HepG2 (cell line): Measurements from ENCODE around the gene NKD1. TPM values are rescaled to one million over a fixed set of nuclear protein-coding genes. Genes with fewer than 3 reads are reported as not detected.

Experiments
- BCL6 ChIP-seq: IDR thresholded peaks from 2 replicates; pipeline ENCODE4 v1.6.1; 2016; ENCODE audit warnings: missing genetic modification reagents, missing compliant biosample characterization
- CHD4 ChIP-seq: fragments of 200-600 bp; sonication (generic); IDR thresholded peaks from 2 replicates; pipeline ENCODE4 v1.7.0; 2017; ENCODE audit warnings: mild to moderate bottlenecking, low read length, borderline replicate concordance
- HOXA7 ChIP-seq: sonication (generic); formaldehyde crosslinking; IDR thresholded peaks from 2 replicates; pipeline ENCODE4 v1.8.1; 2022; ENCODE audit warnings: mild to moderate bottlenecking, missing genetic modification reagents, moderate library complexity
- MYC ChIP-seq: sonication (generic); formaldehyde crosslinking; IDR thresholded peaks from 2 replicates; pipeline ENCODE4 v1.9.0; 2021; ENCODE audit warnings: missing genetic modification reagents, borderline replicate concordance
- NFE2 ChIP-seq: sonication (generic); formaldehyde crosslinking; IDR thresholded peaks from 2 replicates; pipeline ENCODE4 v1.4.0; 2020; ENCODE audit warnings: missing genetic modification reagents
- NR2C2 ChIP-seq: sonication (generic); formaldehyde crosslinking; IDR thresholded peaks from 2 replicates; pipeline ENCODE4 v1.4.0; 2020; ENCODE audit warnings: missing genetic modification reagents, mild to moderate bottlenecking, moderate library complexity, borderline replicate concordance
- ZNF292 ChIP-seq: sonication (generic); formaldehyde crosslinking; IDR thresholded peaks from 2 replicates; pipeline ENCODE4 v1.8.1; 2022; ENCODE audit warnings: mild to moderate bottlenecking, low read depth, missing genetic modification reagents, borderline replicate concordance
- ZNF326 ChIP-seq: sonication (generic); formaldehyde crosslinking; IDR thresholded peaks from 2 replicates; pipeline ENCODE4 v1.4.0; 2020; ENCODE audit warnings: missing genetic modification reagents, borderline replicate concordance
- ZNF383 ChIP-seq: sonication (generic); formaldehyde crosslinking; IDR thresholded peaks from 2 replicates; pipeline ENCODE4 v1.4.0; 2020; ENCODE audit warnings: missing genetic modification reagents, mild to moderate bottlenecking, borderline replicate concordance
- ZNF430 ChIP-seq: sonication (generic); formaldehyde crosslinking; IDR thresholded peaks from 2 replicates; pipeline ENCODE4 v1.9.0; 2021; ENCODE audit warnings: mild to moderate bottlenecking, missing genetic modification reagents
- ZNF644 ChIP-seq: IDR thresholded peaks from 2 replicates; pipeline ENCODE4 v1.6.1; 2016; ENCODE audit warnings: low read depth
- ZNF7 ChIP-seq: IDR thresholded peaks from 2 replicates; pipeline ENCODE4 v1.6.1; 2016; ENCODE audit warnings: missing biosample characterization, missing genetic modification reagents
- ZNF781 ChIP-seq: sonication (generic); formaldehyde crosslinking; IDR thresholded peaks from 2 replicates; pipeline ENCODE4 v1.5.1; 2020; ENCODE audit warnings: borderline replicate concordance, mild to moderate bottlenecking, missing genetic modification reagents; ENCODE audit errors: not compliant biosample characterization
- polyA plus RNA-seq, 8 experiments: library from polyadenylated mRNA; depleted of rRNA in 3 of 8; stranded (reverse) in 7 of 8; unstranded in 1 of 8; fragments of >200 nt; fragmentation: Illumina TruSeq in 4 of 8; extraction: Trizol in 4 of 8; gene quantifications; 2 replicates each; pipeline versions ENCODE4 v1.2.1 to v1.2.3, GENCODE V29; 2011 to 2016; ENCODE audit warnings: low read depth in 4 of 8, missing spikeins in 1 of 8, mixed read lengths in 1 of 8; ENCODE audit not compliant: insufficient read depth in 1 of 8
- total RNA-seq, 5 experiments: library from RNA; depleted of rRNA; stranded (reverse); fragments of >200 nt; fragmentation: Illumina TruSeq; extraction: Trizol; gene quantifications; 2 replicates each; pipeline ENCODE4 v1.2.3, GENCODE V29; 2016; ENCODE audit warnings: low read depth in 1 of 5
- TF ChIP-seq, protein P1 (sequence below): sonication (generic); formaldehyde crosslinking; IDR thresholded peaks from 2 replicates; pipeline ENCODE4 v1.5.0; 2020; ENCODE audit warnings: mild to moderate bottlenecking, missing genetic modification reagents, borderline replicate concordance
- TF ChIP-seq, protein P2 (sequence below): IDR thresholded peaks from 2 replicates; pipeline ENCODE4 v1.6.1; 2016; ENCODE audit warnings: missing genetic modification reagents, missing compliant biosample characterization
- TF ChIP-seq, protein P3 (sequence below): sonication (generic); formaldehyde crosslinking; IDR thresholded peaks from 2 replicates; pipeline ENCODE4 v1.8.1; 2023; ENCODE audit warnings: mild to moderate bottlenecking, inconsistent platforms, moderate library complexity, missing genetic modification reagents, borderline replicate concordance
- TF ChIP-seq, protein P4 (sequence below): sonication (generic); formaldehyde crosslinking; IDR thresholded peaks from 2 replicates; pipeline ENCODE4 v1.5.0; 2020; ENCODE audit warnings: mild to moderate bottlenecking, low read depth, missing genetic modification reagents, borderline replicate concordance
- TF ChIP-seq, protein P5 (sequence below): sonication (generic); formaldehyde crosslinking; IDR thresholded peaks from 2 replicates; pipeline ENCODE4 v1.5.1; 2020; ENCODE audit warnings: mild to moderate bottlenecking, missing genetic modification reagents, borderline replicate concordance
- TF ChIP-seq, protein P6 (sequence below): sonication (generic); formaldehyde crosslinking; IDR thresholded peaks from 2 replicates; pipeline ENCODE4 v1.5.0; 2020; ENCODE audit warnings: missing genetic modification reagents

Gene NKD1
- total and polyA plus RNA-seq, 2 of the 13 experiments (the other 11 are each of a cell fraction or from before 2014, with no cell fraction given) = 70.4 to 121 TPM

DNA sequence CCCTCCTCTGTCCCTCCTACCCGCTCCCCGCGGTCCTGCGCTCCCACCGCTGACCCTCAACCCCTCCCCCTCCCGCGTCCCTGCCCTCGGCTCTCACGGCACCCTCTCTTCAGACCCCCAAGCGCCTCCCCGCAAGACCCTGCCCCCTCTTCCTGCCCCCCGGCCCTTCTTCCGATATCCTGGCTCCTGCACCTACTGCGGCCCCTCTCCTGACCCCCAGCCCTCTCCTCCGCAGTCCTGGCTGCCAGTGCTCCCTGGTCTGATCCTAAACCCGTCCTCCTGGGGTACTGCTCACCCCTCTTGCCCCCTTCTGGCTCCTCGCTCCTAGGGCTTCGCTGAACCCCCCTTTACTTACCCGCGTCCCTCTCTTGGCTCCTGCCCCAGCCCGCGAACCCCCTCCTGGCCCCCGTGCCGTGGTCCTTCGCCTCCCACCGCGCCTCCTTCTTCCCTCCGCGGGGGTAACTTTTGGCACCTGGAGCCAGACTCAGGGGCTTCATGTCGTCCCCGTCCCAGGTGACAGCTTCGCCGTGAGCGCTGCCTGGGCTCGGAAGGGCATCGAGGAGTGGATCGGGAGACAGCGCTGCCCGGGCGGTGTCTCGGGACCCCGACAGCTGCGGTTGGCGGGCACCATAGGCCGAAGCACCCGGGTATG lies 839 bp downstream of the NKD1 start (continued):
- TF ChIP-seq ZNF292 (CRISPR knock-in tag) = no peak
- TF ChIP-seq NFE2 = no peak
- no peak; the same call in 1 of the 2 replicates for TF ChIP-seq MYC (CRISPR knock-in tag)
- TF ChIP-seq, protein P1, sequence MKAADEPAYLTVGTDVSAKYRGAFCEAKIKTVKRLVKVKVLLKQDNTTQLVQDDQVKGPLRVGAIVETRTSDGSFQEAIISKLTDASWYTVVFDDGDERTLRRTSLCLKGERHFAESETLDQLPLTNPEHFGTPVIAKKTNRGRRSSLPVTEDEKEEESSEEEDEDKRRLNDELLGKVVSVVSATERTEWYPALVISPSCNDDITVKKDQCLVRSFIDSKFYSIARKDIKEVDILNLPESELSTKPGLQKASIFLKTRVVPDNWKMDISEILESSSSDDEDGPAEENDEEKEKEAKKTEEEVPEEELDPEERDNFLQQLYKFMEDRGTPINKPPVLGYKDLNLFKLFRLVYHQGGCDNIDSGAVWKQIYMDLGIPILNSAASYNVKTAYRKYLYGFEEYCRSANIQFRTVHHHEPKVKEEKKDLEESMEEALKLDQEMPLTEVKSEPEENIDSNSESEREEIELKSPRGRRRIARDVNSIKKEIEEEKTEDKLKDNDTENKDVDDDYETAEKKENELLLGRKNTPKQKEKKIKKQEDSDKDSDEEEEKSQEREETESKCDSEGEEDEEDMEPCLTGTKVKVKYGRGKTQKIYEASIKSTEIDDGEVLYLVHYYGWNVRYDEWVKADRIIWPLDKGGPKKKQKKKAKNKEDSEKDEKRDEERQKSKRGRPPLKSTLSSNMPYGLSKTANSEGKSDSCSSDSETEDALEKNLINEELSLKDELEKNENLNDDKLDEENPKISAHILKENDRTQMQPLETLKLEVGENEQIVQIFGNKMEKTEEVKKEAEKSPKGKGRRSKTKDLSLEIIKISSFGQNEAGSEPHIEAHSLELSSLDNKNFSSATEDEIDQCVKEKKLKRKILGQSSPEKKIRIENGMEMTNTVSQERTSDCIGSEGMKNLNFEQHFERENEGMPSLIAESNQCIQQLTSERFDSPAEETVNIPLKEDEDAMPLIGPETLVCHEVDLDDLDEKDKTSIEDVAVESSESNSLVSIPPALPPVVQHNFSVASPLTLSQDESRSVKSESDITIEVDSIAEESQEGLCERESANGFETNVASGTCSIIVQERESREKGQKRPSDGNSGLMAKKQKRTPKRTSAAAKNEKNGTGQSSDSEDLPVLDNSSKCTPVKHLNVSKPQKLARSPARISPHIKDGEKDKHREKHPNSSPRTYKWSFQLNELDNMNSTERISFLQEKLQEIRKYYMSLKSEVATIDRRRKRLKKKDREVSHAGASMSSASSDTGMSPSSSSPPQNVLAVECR (CRISPR knock-in tag) = no peak
- TF ChIP-seq HOXA7 (CRISPR knock-in tag) = no peak
- no peak for TF ChIP-seq BCL6 (CRISPR knock-in tag)
- no peak for TF ChIP-seq ZNF7 (CRISPR knock-in tag)
- TF ChIP-seq, protein P2, sequence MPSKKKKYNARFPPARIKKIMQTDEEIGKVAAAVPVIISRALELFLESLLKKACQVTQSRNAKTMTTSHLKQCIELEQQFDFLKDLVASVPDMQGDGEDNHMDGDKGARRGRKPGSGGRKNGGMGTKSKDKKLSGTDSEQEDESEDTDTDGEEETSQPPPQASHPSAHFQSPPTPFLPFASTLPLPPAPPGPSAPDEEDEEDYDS (CRISPR knock-in tag) = no peak
- no peak for TF ChIP-seq ZNF781 (CRISPR knock-in tag)
- TF ChIP-seq ZNF383 (CRISPR knock-in tag) = no peak
- no peak for TF ChIP-seq ZNF326 (CRISPR knock-in tag)
- TF ChIP-seq, protein P3, sequence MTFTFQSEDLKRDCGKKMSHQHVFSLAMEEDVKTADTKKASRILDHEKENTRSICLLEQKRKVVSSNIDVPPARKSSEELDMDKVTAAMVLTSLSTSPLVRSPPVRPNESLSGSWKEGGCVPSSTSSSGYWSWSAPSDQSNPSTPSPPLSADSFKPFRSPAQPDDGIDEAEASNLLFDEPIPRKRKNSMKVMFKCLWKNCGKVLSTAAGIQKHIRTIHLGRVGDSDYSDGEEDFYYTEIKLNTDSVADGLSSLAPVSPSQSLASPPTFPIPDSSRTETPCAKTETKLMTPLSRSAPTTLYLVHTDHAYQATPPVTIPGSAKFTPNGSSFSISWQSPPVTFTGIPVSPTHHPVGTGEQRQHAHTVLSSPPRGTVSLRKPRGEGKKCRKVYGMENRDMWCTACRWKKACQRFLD = no peak
- TF ChIP-seq NR2C2 (CRISPR knock-in tag) = no peak
- TF ChIP-seq, protein P4, sequence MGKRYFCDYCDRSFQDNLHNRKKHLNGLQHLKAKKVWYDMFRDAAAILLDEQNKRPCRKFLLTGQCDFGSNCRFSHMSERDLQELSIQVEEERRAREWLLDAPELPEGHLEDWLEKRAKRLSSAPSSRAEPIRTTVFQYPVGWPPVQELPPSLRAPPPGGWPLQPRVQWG (CRISPR knock-in tag) = no peak
- no peak for TF ChIP-seq CHD4
- no peak for TF ChIP-seq ZNF430 (CRISPR knock-in tag)
- TF ChIP-seq, protein P5, sequence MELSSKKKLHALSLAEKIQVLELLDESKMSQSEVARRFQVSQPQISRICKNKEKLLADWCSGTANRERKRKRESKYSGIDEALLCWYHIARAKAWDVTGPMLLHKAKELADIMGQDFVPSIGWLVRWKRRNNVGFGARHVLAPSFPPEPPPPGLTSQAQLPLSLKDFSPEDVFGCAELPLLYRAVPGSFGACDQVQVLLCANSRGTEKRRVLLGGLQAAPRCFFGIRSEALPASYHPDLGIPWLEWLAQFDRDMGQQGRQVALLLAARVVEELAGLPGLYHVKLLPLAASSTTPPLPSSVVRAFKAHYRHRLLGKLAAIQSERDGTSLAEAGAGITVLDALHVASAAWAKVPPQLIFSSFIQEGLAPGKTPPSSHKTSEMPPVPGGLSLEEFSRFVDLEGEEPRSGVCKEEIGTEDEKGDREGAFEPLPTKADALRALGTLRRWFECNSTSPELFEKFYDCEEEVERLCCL (CRISPR knock-in tag) = no peak
- TF ChIP-seq, protein P6, sequence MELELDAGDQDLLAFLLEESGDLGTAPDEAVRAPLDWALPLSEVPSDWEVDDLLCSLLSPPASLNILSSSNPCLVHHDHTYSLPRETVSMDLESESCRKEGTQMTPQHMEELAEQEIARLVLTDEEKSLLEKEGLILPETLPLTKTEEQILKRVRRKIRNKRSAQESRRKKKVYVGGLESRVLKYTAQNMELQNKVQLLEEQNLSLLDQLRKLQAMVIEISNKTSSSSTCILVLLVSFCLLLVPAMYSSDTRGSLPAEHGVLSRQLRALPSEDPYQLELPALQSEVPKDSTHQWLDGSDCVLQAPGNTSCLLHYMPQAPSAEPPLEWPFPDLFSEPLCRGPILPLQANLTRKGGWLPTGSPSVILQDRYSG (CRISPR knock-in tag) = no peak
- TF ChIP-seq ZNF644 (CRISPR knock-in tag) = no peak
